ENCODE results near the gene SPI1. TPM values are rescaled to one million over a fixed set of nuclear protein-coding genes. Genes with fewer than 3 reads are reported as not detected.

SPI1 gene
- total RNA-seq, 3 donors from 2014 or later: 4.9 to 21.0 (median 20.6) TPM

DNA sequence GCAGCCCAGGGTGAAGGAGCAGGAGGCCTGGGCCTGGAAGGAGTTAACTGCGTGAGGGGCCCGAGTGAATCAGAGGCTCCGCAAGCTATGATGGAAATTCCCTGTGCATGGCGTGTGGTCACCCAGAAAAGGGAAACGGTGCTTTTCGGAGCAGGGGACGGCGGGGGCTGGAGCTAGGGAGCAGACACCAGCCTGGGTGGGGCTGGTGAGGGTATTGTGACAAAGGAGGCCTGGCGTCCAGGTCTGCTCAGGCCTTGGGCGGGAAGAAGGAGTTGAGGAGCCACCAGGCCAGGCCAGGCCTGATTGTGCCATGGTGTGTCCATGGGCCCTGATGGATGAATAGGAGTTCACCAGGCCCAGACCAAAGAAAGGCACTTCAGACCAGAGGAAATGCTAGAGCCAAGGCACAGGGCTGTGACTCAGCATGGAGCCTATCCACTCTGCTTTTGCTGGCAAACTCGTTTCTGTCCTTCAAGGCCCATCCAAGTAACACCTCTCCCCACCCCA lies 12.8 kb upstream of the SPI1 start:
- DNase-seq: peak in 2 of 3 donors; percentile 50 to 70
- peaks cover 3% of the 10 kb centered on the region for H3K4me1 ChIP-seq (ENCODE audit: low read depth)
- ATAC-seq: peak; percentile 29
- H3K9me3 ChIP-seq: no peaks in the 10 kb centered on the region
- intact Hi-C loops (cut with DNase I, micrococcal nuclease): no loop called here
- TF ChIP-seq, protein P1, sequence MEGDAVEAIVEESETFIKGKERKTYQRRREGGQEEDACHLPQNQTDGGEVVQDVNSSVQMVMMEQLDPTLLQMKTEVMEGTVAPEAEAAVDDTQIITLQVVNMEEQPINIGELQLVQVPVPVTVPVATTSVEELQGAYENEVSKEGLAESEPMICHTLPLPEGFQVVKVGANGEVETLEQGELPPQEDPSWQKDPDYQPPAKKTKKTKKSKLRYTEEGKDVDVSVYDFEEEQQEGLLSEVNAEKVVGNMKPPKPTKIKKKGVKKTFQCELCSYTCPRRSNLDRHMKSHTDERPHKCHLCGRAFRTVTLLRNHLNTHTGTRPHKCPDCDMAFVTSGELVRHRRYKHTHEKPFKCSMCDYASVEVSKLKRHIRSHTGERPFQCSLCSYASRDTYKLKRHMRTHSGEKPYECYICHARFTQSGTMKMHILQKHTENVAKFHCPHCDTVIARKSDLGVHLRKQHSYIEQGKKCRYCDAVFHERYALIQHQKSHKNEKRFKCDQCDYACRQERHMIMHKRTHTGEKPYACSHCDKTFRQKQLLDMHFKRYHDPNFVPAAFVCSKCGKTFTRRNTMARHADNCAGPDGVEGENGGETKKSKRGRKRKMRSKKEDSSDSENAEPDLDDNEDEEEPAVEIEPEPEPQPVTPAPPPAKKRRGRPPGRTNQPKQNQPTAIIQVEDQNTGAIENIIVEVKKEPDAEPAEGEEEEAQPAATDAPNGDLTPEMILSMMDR (IDR thresholded peaks at IDR 0.05): no peak
- no peak overlapping the region for H3K4me3 ChIP-seq
- H3K36me3 ChIP-seq (ENCODE audit: low read depth): no peaks in the 10 kb centered on the region

DNA sequence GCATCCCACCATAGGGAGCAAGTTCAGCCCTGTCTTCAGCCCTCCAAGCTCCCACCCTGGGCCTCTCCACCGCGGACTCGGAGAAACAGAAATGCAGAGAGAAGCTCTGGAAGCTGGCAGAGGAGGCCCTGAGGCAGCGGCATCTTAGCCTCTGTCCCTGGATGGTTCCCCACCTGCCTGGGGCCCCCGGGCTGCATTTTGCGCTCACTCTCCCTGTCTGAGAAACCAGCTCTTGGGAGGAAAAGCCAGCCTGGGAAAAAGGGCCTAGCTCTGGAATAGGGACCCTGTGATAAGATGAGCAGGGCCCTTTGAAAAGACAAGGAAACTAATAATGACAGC lies 12.0 kb upstream of the SPI1 start:
- Histone ChIP-seq H3K4me1 (ENCODE audit: low read depth) (peaks cover 3% of the 10 kb centered on the region), H3K4me3 (no peak overlapping the region), H3K36me3 (ENCODE audit: low read depth) (no peaks in the 10 kb centered on the region), H3K9me3 (no peaks in the 10 kb centered on the region)
- TF ChIP-seq, protein P1 (IDR thresholded peaks at IDR 0.05): no peak
- intact Hi-C loops (cut with DNase I, micrococcal nuclease): no loop called here
- DNase-seq (peak in 1 of 3 donors; percentile 29), ATAC-seq (no peak)

DNA sequence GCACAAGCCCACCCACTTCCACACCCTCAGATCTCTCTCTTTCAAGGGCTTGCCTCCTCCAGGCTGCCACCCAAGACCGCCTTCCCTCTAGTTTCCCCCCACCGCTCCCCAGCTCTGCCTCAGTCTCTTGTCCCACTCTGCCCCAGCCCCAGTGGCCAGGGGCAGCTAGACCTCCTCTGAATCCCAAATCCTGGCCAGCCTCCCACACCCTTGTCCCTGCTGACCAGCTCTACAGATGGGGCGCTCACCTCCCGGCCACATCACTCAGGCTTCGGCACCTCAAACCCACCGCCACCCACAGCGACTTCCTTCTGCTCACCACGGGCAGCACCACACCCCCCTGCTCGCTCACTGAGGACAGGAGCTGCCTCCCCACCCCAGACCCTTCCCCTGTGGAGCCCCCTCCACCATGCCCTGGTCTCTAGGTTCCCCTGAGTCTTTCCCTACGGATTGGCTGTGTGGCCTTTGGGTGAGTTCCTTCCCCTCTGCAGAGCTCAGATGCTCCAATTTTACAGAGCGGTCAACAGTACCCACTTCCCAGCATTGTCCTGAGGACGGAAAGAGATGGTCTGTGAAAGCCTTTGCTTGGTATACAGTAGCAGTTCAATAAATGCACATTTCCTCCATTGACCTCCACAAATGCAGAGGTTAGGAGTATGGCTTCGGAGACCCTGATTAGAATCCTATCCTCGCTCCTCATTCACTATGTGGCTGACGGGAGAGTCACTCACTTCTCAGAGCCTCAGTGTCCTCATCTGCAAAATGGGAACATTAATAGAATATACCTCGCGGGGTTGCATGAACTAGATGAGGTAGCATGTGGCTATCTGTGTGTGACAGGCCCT lies 11.5 kb upstream of the SPI1 start:
- no peaks in the 10 kb centered on the region for H3K9me3 ChIP-seq
- H3K4me3 ChIP-seq: no peak overlapping the region
- H3K36me3 ChIP-seq (ENCODE audit: low read depth): no peaks in the 10 kb centered on the region
- TF ChIP-seq, protein P1 (IDR thresholded peaks at IDR 0.05): no peak
- ATAC-seq: no peak
- peak in 1 of 3 donors; percentile 60 for DNase-seq
- peaks cover 3% of the 10 kb centered on the region for H3K4me1 ChIP-seq (ENCODE audit: low read depth)
- intact Hi-C loops (cut with DNase I, micrococcal nuclease): no loop called here

DNA sequence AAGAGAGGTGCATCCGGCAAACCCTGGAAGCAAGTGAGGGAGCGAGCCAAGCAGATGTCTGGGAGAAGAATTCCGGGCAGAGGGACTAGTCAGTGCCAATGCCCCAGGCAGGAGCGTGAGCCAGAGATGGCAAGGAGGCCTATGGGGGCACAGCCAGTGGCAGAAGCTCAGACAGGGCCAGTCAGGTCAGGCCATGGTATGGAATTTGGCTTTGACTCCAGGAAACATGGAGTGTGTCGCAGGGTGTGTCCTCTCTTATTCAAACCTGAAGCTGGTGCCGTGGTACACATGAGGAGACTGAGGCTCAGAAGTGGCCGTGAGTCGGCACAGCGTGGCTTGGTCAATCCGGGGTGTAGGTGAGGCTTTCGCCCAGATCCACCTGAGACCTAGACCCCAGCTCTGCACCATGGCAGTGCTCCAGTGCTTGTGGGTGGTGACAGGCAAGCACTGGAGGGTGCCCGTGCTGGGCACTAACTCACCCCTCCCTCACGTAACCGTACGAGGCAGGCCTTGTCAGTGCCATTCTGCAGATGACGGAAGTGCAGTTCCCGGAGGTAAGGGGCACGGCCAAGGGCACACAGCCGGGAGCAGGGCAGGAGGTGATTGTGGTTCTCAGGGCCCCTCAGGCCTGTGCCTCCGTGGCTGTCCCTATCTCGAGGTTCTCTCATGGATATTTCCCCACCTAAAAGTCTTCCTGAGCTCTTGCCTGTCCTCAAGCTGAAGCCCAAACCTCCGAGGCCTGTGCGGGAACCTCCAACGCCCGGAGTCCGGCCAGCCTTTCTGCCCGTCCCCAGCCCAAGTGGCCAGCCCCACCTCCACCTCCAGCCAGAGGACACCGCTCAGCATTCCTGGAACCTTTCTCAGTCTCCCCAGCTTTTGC lies 10.6 kb upstream of the SPI1 start:
- H3K36me3 ChIP-seq (ENCODE audit: low read depth): no peaks in the 10 kb centered on the region
- H3K4me3 ChIP-seq: no peak overlapping the region
- intact Hi-C loops (cut with DNase I, micrococcal nuclease): no loop called here
- H3K9me3 ChIP-seq: no peaks in the 10 kb centered on the region
- DNase-seq: peak in 1 of 3 donors; percentile 44
- TF ChIP-seq, protein P1 (IDR thresholded peaks at IDR 0.05): no peak
- H3K4me1 ChIP-seq (ENCODE audit: low read depth): no peaks in the 10 kb centered on the region
- no peak for ATAC-seq

DNA sequence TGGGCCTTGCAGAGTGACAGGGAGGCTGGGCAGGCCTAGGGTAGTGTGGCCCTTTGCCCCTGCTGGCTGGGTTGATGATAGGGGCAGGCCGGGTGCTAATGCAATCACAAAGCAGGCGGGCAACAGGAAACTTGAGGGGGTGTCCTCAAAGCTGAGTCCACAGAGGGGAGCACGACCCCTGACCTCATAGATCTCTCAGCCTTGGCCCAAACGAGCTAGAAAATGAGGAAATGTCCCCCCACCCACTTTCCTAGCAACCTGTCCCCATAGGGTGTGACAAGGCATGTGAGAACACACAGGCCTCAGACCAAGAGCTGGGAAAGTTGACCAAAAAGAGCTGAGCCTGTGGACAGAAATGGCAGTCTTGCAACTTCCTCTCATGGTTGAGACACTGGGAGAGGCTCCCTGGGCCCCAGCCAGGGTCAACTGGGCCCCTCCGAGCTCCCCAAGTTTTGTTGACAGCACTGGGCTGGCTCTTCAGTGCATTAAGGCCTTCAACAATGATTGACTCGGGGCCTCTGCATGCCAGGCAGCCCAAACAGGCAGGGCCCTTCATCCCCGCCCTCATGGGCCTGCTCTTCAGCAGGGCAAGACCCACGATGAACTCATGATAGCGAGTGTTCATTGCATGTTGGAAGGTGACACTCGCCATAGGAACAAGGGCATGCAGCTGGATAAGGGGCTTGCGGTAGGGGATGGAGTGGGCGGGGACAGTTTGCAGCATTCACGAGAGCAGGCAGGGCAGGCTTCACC lies 9.8 kb upstream of the SPI1 start:
- Histone ChIP-seq H3K9me3 (no peaks in the 10 kb centered on the region), H3K4me3 (no peak overlapping the region), H3K36me3 (ENCODE audit: low read depth) (no peaks in the 10 kb centered on the region), H3K4me1 (ENCODE audit: low read depth) (no peaks in the 10 kb centered on the region)
- no peak for ATAC-seq
- intact Hi-C loops (cut with DNase I, micrococcal nuclease): no loop called here
- peak in 1 of 3 donors; percentile 40 for DNase-seq
- TF ChIP-seq, protein P1 (IDR thresholded peaks at IDR 0.05): no peak
